Measurements from ENCODE around the gene SQSTM1. TPM values are rescaled to one million over a fixed set of nuclear protein-coding genes. Genes with fewer than 3 reads are reported as not detected.
A peak's percentile ranks its signal among the peaks of the same experiment; 100 is the strongest.
"Not testable (repeated sequence)": the region's sequence is repeated elsewhere in the genome, so short reads cannot be mapped to it uniquely, and the experiment has no call there.

Gene SQSTM1
- total RNA-seq, 1 donor from 2014 or later, result 27.6 TPM

DNA sequence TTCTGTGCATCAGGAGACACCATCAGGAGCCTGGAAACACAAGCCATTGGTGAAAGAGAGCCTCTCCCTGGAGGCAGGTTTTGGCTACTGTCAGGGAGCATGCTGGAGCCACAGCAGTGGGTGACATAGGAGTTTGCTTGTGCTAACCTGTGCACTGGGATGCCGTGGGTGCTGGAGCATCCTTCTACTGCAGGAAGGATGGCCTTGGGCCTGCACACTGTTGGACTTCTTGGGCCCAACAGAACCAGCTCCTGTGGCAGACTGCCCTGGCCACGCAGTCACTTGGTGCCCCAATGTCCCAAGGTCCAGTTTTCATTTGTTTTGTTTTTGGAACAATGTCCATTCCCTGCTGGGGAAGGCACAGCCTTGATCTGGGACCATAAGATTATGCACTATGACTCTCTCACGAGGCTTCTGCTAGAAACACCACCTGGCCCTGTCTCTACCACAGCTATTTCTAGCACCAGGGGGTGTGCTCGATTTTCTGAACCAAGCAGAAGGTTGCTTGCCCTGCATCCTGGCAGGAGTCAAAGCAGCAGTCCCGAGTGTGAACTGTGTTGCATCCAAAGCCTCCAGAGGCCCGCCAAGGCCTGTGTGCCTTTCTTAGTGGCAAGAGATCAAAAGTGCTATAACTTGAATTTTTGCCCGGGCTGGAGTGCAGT lies 32.4 kb upstream of the SQSTM1 start:
- Mint-ChIP-seq H3K4me1 (no peaks in the 10 kb centered on the region), H3K27me3 (ENCODE audit: insufficient read depth, low read depth) (peaks cover 8% of the 10 kb centered on the region), H3K36me3 (peaks cover 8% of the 10 kb centered on the region), H3K27ac (no peak overlapping the region), H3K9me3 (peaks cover 4% of the 10 kb centered on the region), H3K4me3 (no peak overlapping the region)
- Histone ChIP-seq H4K20me1 (ENCODE audit: low read depth) (no peaks in the 10 kb centered on the region), H3K9me3 (ENCODE audit: low read depth) (no peaks in the 10 kb centered on the region), H3K4me1 (no peaks in the 10 kb centered on the region), H3K4me3 (no peak overlapping the region), H3K27ac (no peak overlapping the region), H3F3A (ENCODE audit: low read depth) (no peaks in the 10 kb centered on the region), H3K27me3 (no peaks in the 10 kb centered on the region), H3K9ac (no peak overlapping the region), H3K36me3 (no peaks in the 10 kb centered on the region), H3K79me2 (ENCODE audit: low read depth) (no peaks in the 10 kb centered on the region), H3K4me2 (no peak overlapping the region), H2AFZ (replicated peaks) (no peak overlapping the region)
- TF ChIP-seq, protein P1, sequence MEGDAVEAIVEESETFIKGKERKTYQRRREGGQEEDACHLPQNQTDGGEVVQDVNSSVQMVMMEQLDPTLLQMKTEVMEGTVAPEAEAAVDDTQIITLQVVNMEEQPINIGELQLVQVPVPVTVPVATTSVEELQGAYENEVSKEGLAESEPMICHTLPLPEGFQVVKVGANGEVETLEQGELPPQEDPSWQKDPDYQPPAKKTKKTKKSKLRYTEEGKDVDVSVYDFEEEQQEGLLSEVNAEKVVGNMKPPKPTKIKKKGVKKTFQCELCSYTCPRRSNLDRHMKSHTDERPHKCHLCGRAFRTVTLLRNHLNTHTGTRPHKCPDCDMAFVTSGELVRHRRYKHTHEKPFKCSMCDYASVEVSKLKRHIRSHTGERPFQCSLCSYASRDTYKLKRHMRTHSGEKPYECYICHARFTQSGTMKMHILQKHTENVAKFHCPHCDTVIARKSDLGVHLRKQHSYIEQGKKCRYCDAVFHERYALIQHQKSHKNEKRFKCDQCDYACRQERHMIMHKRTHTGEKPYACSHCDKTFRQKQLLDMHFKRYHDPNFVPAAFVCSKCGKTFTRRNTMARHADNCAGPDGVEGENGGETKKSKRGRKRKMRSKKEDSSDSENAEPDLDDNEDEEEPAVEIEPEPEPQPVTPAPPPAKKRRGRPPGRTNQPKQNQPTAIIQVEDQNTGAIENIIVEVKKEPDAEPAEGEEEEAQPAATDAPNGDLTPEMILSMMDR (IDR thresholded peaks at IDR 0.05), result no peak
- TF ChIP-seq EZH2phosphoT487 (IDR thresholded peaks at IDR 0.05), result no peak
- TF ChIP-seq EZH2 (IDR thresholded peaks at IDR 0.05), result no peak
- DNase-seq (ENCODE audit: low spot score), result no peak

DNA sequence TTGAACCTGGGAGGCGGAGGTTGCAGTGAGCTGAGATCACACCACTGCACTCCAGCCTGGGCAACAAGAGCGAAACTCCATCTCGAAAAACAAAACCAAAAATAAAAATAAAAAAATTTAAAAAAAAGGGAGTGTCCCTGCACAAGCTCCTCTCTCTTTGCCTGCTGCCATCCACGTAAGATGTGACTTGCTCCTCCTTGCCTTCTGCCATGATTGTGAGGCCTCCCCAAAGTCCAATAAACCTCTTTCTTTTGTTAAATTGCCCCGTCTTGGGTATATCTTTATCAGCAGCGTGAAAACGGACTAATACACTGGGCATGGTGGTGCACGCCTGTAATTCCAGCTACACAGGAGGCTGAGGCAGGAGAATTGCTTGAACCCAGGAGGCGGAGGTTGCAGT lies 31.4 kb upstream of the SQSTM1 start:
- not testable (repeated sequence) for H3K9me3 ChIP-seq (ENCODE audit: low read depth); H3K9me3 Mint-ChIP-seq; H4K20me1 ChIP-seq (ENCODE audit: low read depth); H3K4me1 ChIP-seq; H3K4me3 ChIP-seq; H3K9ac ChIP-seq; H3K27me3 ChIP-seq; H2AFZ ChIP-seq (replicated peaks); DNase-seq (ENCODE audit: low spot score); H3K4me2 ChIP-seq; H3K36me3 Mint-ChIP-seq; H3K27ac ChIP-seq; H3K36me3 ChIP-seq; H3K27me3 Mint-ChIP-seq (ENCODE audit: insufficient read depth, low read depth); H3F3A ChIP-seq (ENCODE audit: low read depth); H3K79me2 ChIP-seq (ENCODE audit: low read depth); H3K4me3 Mint-ChIP-seq; H3K27ac Mint-ChIP-seq; H3K4me1 Mint-ChIP-seq

DNA sequence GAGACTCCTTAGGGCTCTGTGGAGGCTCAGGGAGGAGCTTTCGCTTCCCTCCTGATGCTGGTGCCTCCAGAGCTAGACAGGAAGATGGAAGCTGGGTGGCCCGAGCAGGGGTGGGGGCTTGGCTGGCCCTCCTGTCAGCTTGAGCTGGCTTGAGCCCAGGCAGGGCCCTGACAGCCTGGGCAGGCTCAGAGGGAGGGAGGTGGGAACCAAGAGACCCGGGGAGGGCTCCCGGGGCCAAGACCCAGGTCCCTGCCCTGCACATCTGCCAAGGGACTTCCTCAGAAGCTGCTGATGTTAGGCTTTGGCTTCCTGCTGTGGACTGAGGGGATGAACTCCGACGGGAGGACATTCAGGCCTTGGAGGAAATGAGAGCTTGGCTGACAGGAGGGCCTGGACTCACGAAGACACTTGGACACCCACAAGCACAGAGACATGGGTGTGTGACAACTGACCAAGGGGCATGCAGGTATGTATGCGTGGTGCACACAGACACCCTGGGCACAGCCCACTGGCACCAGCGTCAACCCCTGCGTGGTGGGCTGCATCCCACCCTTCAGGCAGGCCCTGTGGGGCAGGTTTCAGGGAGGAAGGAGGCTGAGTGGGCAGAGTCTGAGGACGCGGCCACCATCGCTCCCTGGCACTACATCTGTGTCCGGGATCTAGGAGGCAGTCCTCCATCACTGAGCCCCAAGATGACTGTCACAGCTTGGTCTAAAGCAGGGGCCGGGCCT lies 28.7 kb upstream of the SQSTM1 start:
- H3K4me2 ChIP-seq, result no peak overlapping the region
- H3K27ac ChIP-seq, result no peak overlapping the region
- TF ChIP-seq, protein P1 (IDR thresholded peaks at IDR 0.05), result no peak
- no peak for TF ChIP-seq EZH2phosphoT487 (IDR thresholded peaks at IDR 0.05)
- TF ChIP-seq EZH2 (IDR thresholded peaks at IDR 0.05), result no peak
- H4K20me1 ChIP-seq (ENCODE audit: low read depth), result peaks cover 11% of the 10 kb centered on the region
- H3K4me1 ChIP-seq, result no peaks in the 10 kb centered on the region
- no peak for DNase-seq (ENCODE audit: low spot score)
- Mint-ChIP-seq H3K4me3 (no peak overlapping the region), H3K9me3 (peaks cover 2% of the 10 kb centered on the region), H3K4me1 (peaks cover 3% of the 10 kb centered on the region), H3K27me3 (ENCODE audit: insufficient read depth, low read depth) (peaks cover 16% of the 10 kb centered on the region), H3K36me3 (peaks cover 9% of the 10 kb centered on the region), H3K27ac (peak overlapping the region; percentile 21)
- H3K9ac ChIP-seq, result no peak overlapping the region
- no peak overlapping the region for H3K4me3 ChIP-seq
- no peaks in the 10 kb centered on the region for H3K36me3 ChIP-seq
- no peaks in the 10 kb centered on the region for H3K79me2 ChIP-seq (ENCODE audit: low read depth)
- peaks cover 20% of the 10 kb centered on the region for H3K27me3 ChIP-seq
- peaks cover 21% of the 10 kb centered on the region for H3F3A ChIP-seq (ENCODE audit: low read depth)
- H3K9me3 ChIP-seq (ENCODE audit: low read depth), result no peaks in the 10 kb centered on the region
- no peak overlapping the region for H2AFZ ChIP-seq (replicated peaks)

All from neural progenitor cell (in vitro differentiated cells).